NCI-H460 (cell line): ENCODE measurements around the gene PHF20. TPM values are rescaled to one million over a fixed set of nuclear protein-coding genes. Genes with fewer than 3 reads are reported as not detected.

Source experiments
- small RNA-seq, 2 experiments: library from RNA; depleted of rRNA; stranded (forward); fragments of <200 nt; gene quantifications; one replicate each; pipeline ENCODE3, GENCODE V24; 2014
- total RNA-seq: library from RNA; depleted of rRNA; stranded (reverse); fragments of >200 nt; shearing (Covaris generic); gene quantifications from 2 replicates; pipeline ENCODE4 v1.2.3, GENCODE V29; 2014; rRNA removed

Gene PHF20
- total RNA-seq, 1 experiment from 2014 or later, result 112 TPM

Small RNA genes within 50 kb of the gene (small RNA-seq; reads per million reads assigned to genes)
- 0 reads per million in 2 experiments for gene COX7BP2
- gene HIGD1AP16, result 0 reads per million in 2 experiments
- gene RF00019, result 0 reads per million in 2 experiments
- 0 reads per million in 2 experiments for gene RF00026
- 0 to 0.06 reads per million in 2 experiments for gene RNU4-40P
- 0 reads per million in 2 experiments for gene RNU6-937P

Other genes with a start within 250 kb of the PHF20 start
- not detected in 2 replicates for gene C20orf173, start 242.4 kb upstream of the PHF20 start, total RNA-seq
- 161 and 177 TPM in 2 replicates for gene ERGIC3, start 229.9 kb upstream of the PHF20 start, total RNA-seq
- 21.2 and 30.7 TPM in 2 replicates for gene SPAG4, start 156.2 kb upstream of the PHF20 start, total RNA-seq
- gene CPNE1, start 107.1 kb upstream of the PHF20 start, total RNA-seq, result 92.2 and 109 TPM in 2 replicates
- gene RBM12, start 107.1 kb upstream of the PHF20 start, total RNA-seq, result 57.2 and 64.0 TPM in 2 replicates
- gene NFS1, start 72.7 kb upstream of the PHF20 start, total RNA-seq, result 92.8 and 101 TPM in 2 replicates
- 251 and 306 TPM in 2 replicates for gene ROMO1, start 72.6 kb upstream of the PHF20 start, total RNA-seq
- gene RBM39, start 29.8 kb upstream of the PHF20 start, total RNA-seq, result 380 and 494 TPM in 2 replicates
- 35.0 and 52.8 TPM in 2 replicates for gene SCAND1, start 182.5 kb downstream of the PHF20 start, total RNA-seq
- 3.7 and 7.1 TPM in 2 replicates for gene CNBD2, start 196.6 kb downstream of the PHF20 start, total RNA-seq